Fibroblast of skin of left quadriceps (primary cell): ENCODE data around the gene TCERG1.
"Not testable (repeated sequence)": the region's sequence is repeated elsewhere in the genome, so short reads cannot be mapped to it uniquely, and the experiment has no call there.

Experiments used
- DNase-seq, 2 experiments: peaks; one replicate each; pipeline ENCODE4 v3.0.0-alpha.2; 2013; ENCODE audit warnings: low read depth in 2 of 2

Gene TCERG1

GRCh38 chr5:146520731-146521130 lies 73.6 kb downstream of the TCERG1 start:
- no peak for DNase-seq

DNA sequence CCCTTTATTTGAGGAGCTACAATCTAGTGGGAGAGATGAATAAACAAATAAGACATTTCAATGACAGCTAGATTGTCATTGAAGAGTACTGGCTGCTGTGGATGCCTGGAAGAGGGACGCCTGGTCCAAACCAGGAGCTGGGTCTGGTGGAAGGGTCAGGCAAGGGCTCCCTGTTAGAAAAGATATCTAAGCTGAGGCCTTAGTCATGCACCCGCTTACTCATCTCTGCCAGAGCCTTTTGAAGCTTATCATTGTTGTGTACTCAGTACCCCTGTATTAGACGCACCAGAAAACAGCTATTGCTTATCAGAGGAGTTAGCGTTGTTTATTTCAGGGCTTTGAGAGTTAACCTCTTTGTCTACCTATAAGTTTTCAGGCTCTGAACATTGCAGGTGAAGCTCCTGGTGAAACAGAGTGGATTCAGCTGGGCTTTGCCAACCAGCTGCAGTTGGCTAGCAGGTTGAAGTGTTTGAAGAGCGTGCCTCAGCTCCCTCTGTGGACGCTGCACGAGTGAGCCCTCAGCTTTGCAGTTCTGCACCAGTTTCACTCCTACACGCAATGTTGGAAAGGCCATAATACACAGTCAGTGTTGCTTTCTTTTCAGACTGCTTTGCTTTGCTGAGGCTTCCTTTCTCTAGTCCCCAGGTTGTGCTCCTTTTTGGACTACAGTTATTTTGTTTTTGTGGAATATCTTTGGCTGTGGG lies 74.4 kb downstream of the TCERG1 start:
- DNase-seq: no peak

- DNase-seq: no peak
These were observed 76.6 kb downstream of the TCERG1 start for GRCh38 chr5:146523698-146524097.

DNA sequence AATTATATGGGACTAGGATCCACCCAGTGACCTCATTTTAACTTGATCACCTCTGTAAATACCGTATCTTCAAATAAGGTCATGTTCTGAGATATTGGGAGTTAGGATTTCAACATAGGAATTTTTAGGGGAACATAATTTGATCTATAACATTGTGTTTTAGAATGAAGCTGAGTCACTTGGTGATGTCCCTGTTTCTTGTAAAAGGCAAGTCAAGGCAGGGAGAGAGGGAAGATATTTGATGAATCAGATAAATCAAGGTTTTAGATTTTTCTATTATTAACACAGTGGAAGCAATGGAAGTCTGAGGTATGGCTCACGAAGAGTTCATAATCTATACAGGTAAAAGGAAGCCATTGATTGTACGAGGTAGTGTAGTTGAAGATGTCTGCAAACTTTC lies 80.7 kb downstream of the TCERG1 start:
- no peak for DNase-seq

- no peak for DNase-seq
These were observed 81.1 kb downstream of the TCERG1 start for GRCh38 chr5:146528236-146528635.

- DNase-seq: no peak
These were observed 82.9 kb downstream of the TCERG1 start for GRCh38 chr5:146529984-146530383.

DNA sequence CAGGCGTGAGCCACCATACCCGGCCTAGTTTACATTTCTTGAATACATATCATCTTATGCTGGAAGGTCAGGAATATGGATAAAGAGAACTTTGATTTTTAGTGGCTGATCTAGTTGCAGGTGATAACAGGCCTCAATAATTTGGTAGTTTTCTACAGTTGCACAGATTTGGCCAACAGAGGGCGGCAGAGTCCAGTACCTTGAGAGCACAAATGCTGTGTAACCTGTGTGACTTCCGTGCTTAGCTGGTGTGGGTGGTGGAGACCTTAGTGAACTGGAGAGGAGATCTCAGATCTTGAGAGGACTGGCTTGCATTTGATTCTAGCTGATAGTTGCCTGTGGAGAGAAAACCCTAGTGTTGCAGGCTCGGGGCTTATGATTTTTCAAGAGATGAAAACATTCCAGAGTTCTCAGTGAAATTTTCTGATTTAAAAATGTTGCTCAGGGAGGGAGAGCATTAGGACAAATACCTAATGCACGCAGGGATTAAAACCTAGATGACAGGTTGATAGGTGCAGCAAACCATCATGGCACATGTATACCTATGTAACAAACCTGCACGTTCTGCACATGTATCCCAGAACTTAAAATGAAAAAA lies 86.2 kb downstream of the TCERG1 start:
- peak in 1 of 2 experiments; percentile 18 for DNase-seq

DNA sequence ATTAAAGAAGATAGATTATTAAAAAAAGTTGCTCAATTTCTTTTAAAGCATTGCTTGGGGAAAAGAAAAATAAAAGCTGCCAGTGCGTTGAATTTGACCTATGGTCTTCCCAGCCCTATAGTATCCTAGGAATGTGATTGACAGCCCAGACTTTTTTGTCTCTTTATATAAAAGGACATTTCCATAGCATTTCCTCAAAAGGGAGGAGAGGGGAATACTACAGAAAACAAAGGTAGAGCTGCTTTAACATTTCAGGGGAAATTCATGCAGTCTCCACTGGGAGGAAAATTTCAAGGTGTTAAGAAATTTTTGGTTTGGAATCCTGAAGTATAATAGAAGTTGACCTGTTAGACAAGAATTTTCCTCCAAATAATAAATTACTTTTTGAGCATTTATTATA lies 86.7 kb downstream of the TCERG1 start:
- no peak for DNase-seq

DNA sequence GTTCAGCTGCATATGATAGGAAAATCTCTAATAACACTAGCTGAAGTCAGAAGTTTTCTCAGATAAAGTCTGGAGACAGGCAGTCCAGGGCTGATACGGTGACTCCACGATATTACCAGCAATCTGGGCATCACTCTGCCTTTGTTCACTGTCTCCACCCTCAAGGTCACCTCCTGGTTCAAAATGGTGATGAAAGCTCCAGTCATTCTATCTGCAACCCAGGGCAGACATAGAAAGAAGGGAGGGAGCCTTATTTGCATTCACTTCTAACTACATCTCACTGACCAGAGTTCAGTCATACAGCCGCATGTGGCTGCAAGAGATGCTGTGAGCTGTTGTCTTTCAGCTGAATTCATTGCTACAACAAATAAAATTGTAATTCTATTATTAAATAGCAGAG lies 91.3 kb downstream of the TCERG1 start:
- no peak for DNase-seq

- DNase-seq: no peak
These were observed 92.8 kb downstream of the TCERG1 start for GRCh38 chr5:146539973-146540372.

GRCh38 chr5:146540414-146540813 lies 93.3 kb downstream of the TCERG1 start:
- no peak for DNase-seq

- DNase-seq: no peak
These were observed 95.1 kb downstream of the TCERG1 start for GRCh38 chr5:146541958-146542849.

DNA sequence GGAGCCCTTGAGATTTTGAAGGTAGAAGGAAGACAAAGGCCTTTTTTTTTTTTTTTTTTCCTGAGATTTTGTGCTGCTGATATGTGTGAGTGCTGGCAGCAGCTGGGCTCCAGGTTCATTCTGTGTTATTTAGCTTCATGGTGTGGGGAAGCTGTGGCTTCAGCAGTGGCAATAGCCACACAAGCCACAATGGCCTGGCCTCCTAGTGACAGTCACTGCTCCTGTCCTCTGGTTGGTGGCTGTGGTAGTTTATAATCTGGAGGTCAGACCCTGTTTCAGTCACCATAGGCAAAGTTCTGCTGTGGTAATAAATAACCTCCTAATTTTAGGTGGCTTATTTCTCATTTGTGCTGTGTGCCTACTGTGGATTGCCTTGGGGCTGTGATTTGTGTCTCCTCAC lies 97.1 kb downstream of the TCERG1 start:
- no peak for DNase-seq

DNA sequence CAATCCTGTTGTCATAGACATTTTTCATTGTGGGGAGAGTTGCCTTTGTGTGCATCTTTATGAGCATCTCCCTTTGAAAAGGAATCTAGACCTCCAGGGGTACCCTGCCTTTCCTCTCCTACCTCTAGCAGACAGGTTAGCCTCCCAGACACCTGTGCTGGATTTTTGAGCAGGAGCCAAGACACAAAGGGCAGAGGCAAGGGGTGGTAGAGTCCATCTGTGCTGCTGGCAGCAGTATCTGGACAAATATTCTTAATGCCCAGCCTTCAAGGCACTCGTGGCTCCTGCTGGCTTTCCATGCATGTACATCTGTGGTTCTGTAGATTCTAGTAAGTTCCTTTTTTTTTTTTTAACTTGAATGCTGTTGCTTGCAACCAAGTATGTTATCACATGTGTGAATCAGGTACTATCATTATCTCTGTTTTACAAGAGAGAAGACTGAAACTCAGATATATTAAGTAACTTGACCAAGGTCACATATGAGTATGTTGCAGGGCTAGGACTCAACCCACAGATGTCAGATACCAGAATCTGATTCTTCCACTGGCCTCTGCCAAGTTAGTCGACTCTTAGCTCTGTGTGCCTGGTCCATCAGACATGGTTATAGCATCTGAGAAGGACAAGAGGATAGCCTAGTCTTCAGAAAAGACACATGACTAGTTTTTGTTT lies 101.8 kb downstream of the TCERG1 start:
- no peak for DNase-seq

DNA sequence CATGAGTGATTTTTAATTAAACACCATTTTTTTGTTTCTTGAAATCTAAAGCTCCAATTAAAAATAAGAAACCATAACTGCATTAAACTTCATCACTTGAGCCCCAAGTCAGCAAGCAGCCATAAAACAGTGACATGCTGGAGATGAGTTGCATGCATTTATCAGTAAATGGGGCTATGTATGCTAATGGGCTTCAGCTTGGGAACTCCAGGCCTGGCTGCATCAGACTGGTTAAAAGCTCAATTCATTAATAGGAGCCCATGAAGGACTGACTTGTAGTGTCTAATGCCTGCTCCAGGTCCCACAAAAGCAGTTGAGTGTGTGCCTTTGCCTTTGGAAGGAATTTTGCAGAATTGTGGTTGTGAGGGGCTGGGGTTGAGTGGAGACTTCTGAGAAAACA lies 102.5 kb downstream of the TCERG1 start:
- no peak for DNase-seq

DNA sequence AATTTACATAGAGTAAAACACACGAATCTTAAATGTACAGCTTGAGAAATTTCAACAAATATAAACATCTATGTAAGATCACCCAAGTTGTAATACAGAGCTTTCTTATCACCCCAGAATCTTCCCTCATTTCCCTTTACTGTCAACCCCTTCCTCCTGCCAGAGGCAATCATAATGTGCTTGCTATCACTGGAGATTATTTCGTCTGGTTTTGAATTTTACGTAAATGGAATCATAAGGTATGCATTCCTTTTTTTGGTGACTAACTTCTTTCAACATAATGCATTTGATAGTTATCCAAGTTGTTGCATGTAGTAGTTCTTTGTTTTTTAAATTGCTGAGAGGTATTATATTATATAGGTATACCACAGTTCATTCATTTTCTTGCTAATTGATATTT lies 106.3 kb downstream of the TCERG1 start:
- no peak for DNase-seq

DNA sequence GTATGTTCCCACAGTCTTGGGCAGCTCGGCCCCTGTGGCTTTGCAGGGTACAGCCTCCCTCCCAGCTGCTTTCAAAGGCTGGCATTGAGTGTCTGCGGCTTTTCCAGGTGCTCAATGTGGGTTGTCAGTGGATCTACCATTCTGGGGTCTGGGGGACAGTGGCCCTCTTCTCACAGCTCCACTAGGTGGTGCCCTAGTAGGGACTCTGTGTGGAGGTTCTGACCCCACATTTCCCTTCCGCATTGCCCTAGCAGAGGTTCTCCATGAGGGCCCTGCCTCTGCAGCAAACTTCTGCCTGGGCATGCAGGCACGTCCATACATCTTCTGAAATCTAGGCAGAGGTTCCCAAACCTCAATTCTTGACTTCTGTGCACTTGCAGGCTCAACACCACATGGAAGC lies 109.8 kb downstream of the TCERG1 start:
- not testable (repeated sequence) for DNase-seq

GRCh38 chr5:146560205-146560812 lies 113.2 kb downstream of the TCERG1 start:
- DNase-seq: peak; percentile 46 to 53
